OCI-LY1 (cell line): ENCODE results near the gene COX4I1.

ENCODE experiments used
- H2AFZ ChIP-seq: fragments of 200-600 bp; sonication (generic), shearing (Covaris generic); 2 replicates; pipeline ENCODE4 v1.6.0; 2014; ENCODE audit warnings: antibody characterized with exemption, mild to moderate bottlenecking, low read length
- H3F3A ChIP-seq: fragments of 200-600 bp; sonication (generic), shearing (Covaris generic); 2 replicates; pipeline ENCODE4 v1.6.0; 2014; ENCODE audit warnings: mild to moderate bottlenecking, antibody characterized with exemption, low read length, moderate library complexity; ENCODE audit not compliant: insufficient read depth
- H3K27ac ChIP-seq: fragments of 200-600 bp; sonication (generic); 2 replicates; pipeline ENCODE4 v1.5.1; 2014; ENCODE audit warnings: low read length, mixed run types, mild to moderate bottlenecking, low read depth; ENCODE audit not compliant: poor library complexity, severe bottlenecking
- H3K27me3 ChIP-seq: fragments of 200-600 bp; sonication (generic); 2 replicates; pipeline ENCODE4 v1.6.0; 2014; ENCODE audit warnings: antibody characterized with exemption, mild to moderate bottlenecking, low read length, moderate library complexity; ENCODE audit not compliant: insufficient read depth
- H3K36me3 ChIP-seq: fragments of 200-600 bp; sonication (generic); 2 replicates; pipeline ENCODE4 v1.6.1; 2014; ENCODE audit warnings: mild to moderate bottlenecking, antibody characterized with exemption, low read length, moderate library complexity, mixed read lengths; ENCODE audit not compliant: insufficient read depth
- H3K4me1 ChIP-seq: fragments of 200-600 bp; sonication (generic); 2 replicates; pipeline ENCODE4 v1.5.1; 2014; ENCODE audit warnings: mild to moderate bottlenecking, low read length, moderate library complexity; ENCODE audit not compliant: insufficient read depth, severe bottlenecking
- H3K4me2 ChIP-seq: fragments of 200-600 bp; sonication (generic), shearing (Covaris generic); 2 replicates; pipeline ENCODE4 v1.6.1; 2014; ENCODE audit warnings: low read length
- H3K4me3 ChIP-seq: fragments of 200-600 bp; sonication (generic); 2 replicates; pipeline ENCODE4 v1.5.1; 2014; ENCODE audit warnings: low read length, low read depth, mild to moderate bottlenecking, mixed read lengths; ENCODE audit not compliant: poor library complexity, severe bottlenecking
- H3K79me2 ChIP-seq: fragments of 200-600 bp; shearing (Covaris generic); 2 replicates; pipeline ENCODE4 v1.6.1; 2016; ENCODE audit warnings: mixed run types, low read length, mixed read lengths; ENCODE audit not compliant: insufficient read depth
- H3K9ac ChIP-seq: fragments of 200-600 bp; sonication (generic), shearing (Covaris generic); 2 replicates; pipeline ENCODE4 v1.6.1; 2014; ENCODE audit warnings: mild to moderate bottlenecking, low read length, mixed read lengths
- H3K9me2 ChIP-seq: fragments of 200-600 bp; sonication (generic), shearing (Covaris generic); 2 replicates; pipeline ENCODE4 v1.6.1; 2014; ENCODE audit warnings: low read depth, mild to moderate bottlenecking, low read length, mixed read lengths
- H3K9me3 ChIP-seq: fragments of 200-600 bp; shearing (Covaris generic); 2 replicates; pipeline ENCODE4 v1.6.1; 2014; ENCODE audit warnings: low read length, mixed read lengths
- H4K20me1 ChIP-seq: fragments of 200-600 bp; sonication (generic), shearing (Covaris generic); 2 replicates; pipeline ENCODE4 v1.6.0; 2016; ENCODE audit warnings: mild to moderate bottlenecking, low read length; ENCODE audit not compliant: insufficient read depth
- EZH2 ChIP-seq: fragments of 200-600 bp; sonication (generic), shearing (Covaris generic); IDR thresholded peaks from 2 replicates; pipeline ENCODE4 v1.8.0; 2017; ENCODE audit warnings: borderline replicate concordance, mixed run types, mild to moderate bottlenecking, antibody characterized with exemption, low read length, moderate library complexity, mixed read lengths
- TF ChIP-seq, protein P1 (sequence below): fragments of 200-600 bp; sonication (generic), shearing (Covaris generic); IDR thresholded peaks from 2 replicates; pipeline ENCODE4 v1.5.1; 2017; ENCODE audit warnings: mild to moderate bottlenecking, antibody characterized with exemption, low read length, moderate library complexity, mixed read lengths

The COX4I1 gene

DNA sequence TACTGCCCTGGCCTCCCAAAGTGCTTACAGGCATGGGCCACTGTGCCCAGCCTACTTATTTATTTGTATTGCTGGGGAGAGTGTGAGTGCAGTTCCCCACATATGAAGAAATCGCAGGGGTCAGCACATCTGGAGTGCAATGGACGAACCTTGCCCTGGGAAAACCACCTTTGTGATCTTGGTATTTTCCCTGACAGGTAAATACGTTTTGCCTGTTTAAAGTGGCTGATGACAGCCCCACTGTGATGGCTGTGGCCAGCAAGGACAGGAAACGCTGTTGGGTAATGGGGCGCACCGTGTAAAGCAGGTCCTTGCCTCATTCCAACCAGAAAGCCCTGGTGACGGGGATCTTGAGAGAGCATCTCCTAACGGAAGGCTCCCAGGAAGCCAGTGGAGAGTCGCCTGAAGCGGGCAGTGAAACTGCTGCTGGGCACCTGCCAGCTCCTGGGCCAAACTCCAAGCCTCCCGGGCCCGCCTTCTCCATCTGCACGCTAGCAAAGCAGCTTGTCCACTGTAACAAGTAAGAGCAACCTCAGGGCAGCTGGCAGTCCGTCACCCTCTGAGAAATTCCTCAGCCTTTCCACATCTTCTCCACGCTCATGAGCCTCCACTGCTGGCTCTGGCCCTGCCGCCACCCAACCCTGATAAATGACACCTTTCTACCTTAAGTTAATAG, 17.7 kb upstream of the COX4I1 start:
- Histone ChIP-seq H3K27me3 (no peaks in the 10 kb centered on the region), H4K20me1 (no peaks in the 10 kb centered on the region), H3K9me3 (no peaks in the 10 kb centered on the region), H3K79me2 (no peaks in the 10 kb centered on the region), H2AFZ (no peak overlapping the region), H3F3A (no peaks in the 10 kb centered on the region), H3K9ac (no peak overlapping the region), H3K36me3 (peaks cover 60% of the 10 kb centered on the region), H3K4me2 (no peak overlapping the region), H3K4me1 (no peaks in the 10 kb centered on the region), H3K4me3 (no peak overlapping the region), H3K27ac (no peak overlapping the region), H3K9me2 (no peaks in the 10 kb centered on the region)
- TF ChIP-seq, protein P1, sequence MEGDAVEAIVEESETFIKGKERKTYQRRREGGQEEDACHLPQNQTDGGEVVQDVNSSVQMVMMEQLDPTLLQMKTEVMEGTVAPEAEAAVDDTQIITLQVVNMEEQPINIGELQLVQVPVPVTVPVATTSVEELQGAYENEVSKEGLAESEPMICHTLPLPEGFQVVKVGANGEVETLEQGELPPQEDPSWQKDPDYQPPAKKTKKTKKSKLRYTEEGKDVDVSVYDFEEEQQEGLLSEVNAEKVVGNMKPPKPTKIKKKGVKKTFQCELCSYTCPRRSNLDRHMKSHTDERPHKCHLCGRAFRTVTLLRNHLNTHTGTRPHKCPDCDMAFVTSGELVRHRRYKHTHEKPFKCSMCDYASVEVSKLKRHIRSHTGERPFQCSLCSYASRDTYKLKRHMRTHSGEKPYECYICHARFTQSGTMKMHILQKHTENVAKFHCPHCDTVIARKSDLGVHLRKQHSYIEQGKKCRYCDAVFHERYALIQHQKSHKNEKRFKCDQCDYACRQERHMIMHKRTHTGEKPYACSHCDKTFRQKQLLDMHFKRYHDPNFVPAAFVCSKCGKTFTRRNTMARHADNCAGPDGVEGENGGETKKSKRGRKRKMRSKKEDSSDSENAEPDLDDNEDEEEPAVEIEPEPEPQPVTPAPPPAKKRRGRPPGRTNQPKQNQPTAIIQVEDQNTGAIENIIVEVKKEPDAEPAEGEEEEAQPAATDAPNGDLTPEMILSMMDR = no peak
- no peak for TF ChIP-seq EZH2

DNA sequence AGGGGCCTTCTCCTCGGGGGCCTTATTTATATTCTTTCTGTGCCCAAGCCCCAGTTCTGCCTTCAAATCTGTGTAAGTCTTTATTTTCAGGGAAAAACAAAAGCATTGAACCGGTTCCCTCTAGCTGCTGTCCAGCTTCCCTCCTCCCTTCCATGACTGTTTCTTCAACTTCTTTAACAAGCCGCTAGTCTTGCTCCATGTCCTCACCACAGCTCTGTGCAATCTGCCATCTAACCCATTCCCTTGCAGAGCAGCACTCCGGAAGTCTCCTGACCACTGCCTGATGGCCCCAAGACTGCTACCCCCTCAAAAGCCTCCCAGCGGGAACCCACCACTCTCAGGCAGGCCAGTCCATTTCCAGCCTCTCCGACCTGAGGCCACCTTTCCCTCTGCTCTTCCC, 17.0 kb upstream of the COX4I1 start:
- H3K4me1 ChIP-seq = no peaks in the 10 kb centered on the region
- H3K27ac ChIP-seq = no peak overlapping the region
- H3K36me3 ChIP-seq = peaks cover 63% of the 10 kb centered on the region
- H2AFZ ChIP-seq = no peak overlapping the region
- H3K4me2 ChIP-seq = no peak overlapping the region
- no peaks in the 10 kb centered on the region for H4K20me1 ChIP-seq
- no peak overlapping the region for H3K4me3 ChIP-seq
- TF ChIP-seq, protein P1 = no peak
- no peak for TF ChIP-seq EZH2
- H3K9me2 ChIP-seq = no peaks in the 10 kb centered on the region
- H3K27me3 ChIP-seq = no peaks in the 10 kb centered on the region
- no peak overlapping the region for H3K9ac ChIP-seq
- no peaks in the 10 kb centered on the region for H3K9me3 ChIP-seq
- no peaks in the 10 kb centered on the region for H3K79me2 ChIP-seq
- no peaks in the 10 kb centered on the region for H3F3A ChIP-seq

DNA sequence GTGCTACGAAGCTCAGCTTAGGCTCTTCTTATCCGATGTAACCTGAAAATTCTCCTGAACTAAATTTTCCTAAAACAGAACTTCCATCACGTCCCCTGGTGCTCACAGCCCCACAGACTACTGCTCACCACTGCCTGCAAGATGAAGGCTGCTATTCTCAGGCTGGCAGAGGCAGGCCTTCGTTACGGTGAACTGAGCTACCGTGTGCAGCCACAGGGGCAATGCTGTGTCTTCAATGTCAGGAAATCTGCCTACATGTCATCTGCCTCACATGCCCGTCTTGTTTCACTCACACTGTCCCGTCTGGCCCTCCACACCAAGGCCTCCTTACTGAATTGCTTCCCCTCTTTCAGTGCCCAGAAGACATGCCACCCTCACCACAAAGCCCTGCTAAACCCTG, 16.1 kb upstream of the COX4I1 start:
- no peaks in the 10 kb centered on the region for H3K27me3 ChIP-seq
- H3K9me3 ChIP-seq = no peaks in the 10 kb centered on the region
- H3K27ac ChIP-seq = no peak overlapping the region
- H3K9me2 ChIP-seq = no peaks in the 10 kb centered on the region
- H3K4me3 ChIP-seq = no peak overlapping the region
- no peaks in the 10 kb centered on the region for H3K4me1 ChIP-seq
- H3K4me2 ChIP-seq = no peak overlapping the region
- no peaks in the 10 kb centered on the region for H3K79me2 ChIP-seq
- no peaks in the 10 kb centered on the region for H4K20me1 ChIP-seq
- H2AFZ ChIP-seq = no peak overlapping the region
- H3F3A ChIP-seq = no peaks in the 10 kb centered on the region
- no peak overlapping the region for H3K9ac ChIP-seq
- peaks cover 62% of the 10 kb centered on the region for H3K36me3 ChIP-seq
- no peak for TF ChIP-seq EZH2
- TF ChIP-seq, protein P1 = 0 out of 2 replicates have a peak, but pooled peaks have one; percentile 5
